GM12873 (cell line): Measurements from ENCODE around the gene LTBP3.

Experiments
- TF ChIP-seq, protein P1 (sequence below): IDR thresholded peaks from 2 replicates; pipeline ENCODE4 v1.5.1; 2012; ENCODE audit warnings: low read depth, mild to moderate bottlenecking, moderate library complexity, low read length, control low read depth; ENCODE audit not compliant: insufficient read depth; ENCODE audit errors: missing control alignments

The LTBP3 gene

DNA sequence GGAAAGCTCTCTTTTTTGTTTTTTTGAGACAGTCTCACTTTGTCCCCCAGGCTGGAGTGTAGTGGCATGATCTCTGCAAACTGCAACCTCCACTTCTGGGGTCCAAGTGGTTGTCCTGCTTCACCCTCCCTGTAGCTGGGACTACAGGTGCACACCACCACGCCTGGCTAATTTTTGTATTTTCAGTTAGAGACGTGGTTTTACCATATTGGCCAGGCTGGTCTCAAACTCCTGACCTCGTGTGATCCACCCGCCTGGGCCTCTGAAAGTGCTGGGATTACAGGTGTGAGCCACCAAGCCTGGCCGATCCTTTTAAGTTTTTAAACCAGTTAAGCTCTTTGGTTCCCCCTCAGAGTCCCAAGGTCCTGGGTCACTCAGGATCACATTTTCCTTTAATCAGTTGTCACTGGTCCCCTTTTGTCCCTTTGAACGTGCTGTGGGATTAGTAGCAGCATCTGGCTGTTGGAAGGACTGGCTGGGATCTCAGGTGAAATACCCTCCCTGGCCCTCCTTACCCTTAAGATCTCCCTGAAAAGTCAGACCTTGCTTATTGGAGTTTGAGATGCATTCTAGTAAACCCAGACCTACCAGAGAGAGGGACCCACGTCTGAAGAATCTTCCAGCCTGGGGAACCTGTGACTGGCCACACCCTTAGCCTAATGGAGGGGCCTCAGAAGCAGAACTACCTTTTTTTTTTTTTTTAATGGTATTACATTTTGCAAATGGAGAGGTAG, 51.2 kb downstream of the LTBP3 start:
- TF ChIP-seq, protein P1, sequence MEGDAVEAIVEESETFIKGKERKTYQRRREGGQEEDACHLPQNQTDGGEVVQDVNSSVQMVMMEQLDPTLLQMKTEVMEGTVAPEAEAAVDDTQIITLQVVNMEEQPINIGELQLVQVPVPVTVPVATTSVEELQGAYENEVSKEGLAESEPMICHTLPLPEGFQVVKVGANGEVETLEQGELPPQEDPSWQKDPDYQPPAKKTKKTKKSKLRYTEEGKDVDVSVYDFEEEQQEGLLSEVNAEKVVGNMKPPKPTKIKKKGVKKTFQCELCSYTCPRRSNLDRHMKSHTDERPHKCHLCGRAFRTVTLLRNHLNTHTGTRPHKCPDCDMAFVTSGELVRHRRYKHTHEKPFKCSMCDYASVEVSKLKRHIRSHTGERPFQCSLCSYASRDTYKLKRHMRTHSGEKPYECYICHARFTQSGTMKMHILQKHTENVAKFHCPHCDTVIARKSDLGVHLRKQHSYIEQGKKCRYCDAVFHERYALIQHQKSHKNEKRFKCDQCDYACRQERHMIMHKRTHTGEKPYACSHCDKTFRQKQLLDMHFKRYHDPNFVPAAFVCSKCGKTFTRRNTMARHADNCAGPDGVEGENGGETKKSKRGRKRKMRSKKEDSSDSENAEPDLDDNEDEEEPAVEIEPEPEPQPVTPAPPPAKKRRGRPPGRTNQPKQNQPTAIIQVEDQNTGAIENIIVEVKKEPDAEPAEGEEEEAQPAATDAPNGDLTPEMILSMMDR = no peak

DNA sequence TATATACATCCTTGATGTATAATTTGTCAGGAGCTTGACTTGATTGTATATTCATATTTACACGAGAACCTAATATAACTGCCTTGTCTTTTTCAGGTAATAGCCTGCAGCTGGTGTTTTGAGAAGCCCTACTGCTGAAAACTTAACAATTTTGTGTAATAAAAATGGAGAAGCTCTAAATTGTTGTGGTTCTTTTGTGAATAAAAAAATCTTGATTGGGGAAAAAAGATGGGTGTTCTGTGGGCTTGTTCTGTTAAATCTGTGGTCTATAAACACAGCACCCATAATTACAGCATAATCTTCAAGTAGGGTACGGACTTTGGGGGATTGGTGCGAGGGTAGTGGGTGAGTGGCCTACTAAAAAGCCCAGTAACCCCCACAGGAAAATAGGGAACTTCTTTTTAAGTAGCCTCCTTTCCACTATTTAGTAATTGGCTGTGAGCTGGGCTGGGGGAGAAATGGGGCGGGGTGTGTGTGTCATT, 51.8 kb downstream of the LTBP3 start:
- TF ChIP-seq, protein P1 = no peak

DNA sequence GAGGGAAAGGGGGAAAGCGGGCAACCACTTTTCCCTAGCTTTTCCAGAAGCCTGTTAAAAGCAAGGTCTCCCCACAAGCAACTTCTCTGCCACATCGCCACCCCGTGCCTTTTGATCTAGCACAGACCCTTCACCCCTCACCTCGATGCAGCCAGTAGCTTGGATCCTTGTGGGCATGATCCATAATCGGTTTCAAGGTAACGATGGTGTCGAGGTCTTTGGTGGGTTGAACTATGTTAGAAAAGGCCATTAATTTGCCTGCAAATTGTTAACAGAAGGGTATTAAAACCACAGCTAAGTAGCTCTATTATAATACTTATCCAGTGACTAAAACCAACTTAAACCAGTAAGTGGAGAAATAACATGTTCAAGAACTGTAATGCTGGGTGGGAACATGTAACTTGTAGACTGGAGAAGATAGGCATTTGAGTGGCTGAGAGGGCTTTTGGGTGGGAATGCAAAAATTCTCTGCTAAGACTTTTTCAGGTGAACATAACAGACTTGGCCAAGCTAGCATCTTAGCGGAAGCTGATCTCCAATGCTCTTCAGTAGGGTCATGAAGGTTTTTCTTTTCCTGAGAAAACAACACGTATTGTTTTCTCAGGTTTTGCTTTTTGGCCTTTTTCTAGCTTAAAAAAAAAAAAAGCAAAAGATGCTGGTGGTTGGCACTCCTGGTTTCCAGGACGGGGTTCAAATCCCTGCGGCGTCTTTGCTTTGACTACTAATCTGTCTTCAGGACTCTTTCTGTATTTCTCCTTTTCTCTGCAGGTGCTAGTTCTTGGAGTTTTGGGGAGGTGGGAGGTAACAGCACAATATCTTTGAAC, 52.5 kb downstream of the LTBP3 start:
- TF ChIP-seq, protein P1 = no peak

DNA sequence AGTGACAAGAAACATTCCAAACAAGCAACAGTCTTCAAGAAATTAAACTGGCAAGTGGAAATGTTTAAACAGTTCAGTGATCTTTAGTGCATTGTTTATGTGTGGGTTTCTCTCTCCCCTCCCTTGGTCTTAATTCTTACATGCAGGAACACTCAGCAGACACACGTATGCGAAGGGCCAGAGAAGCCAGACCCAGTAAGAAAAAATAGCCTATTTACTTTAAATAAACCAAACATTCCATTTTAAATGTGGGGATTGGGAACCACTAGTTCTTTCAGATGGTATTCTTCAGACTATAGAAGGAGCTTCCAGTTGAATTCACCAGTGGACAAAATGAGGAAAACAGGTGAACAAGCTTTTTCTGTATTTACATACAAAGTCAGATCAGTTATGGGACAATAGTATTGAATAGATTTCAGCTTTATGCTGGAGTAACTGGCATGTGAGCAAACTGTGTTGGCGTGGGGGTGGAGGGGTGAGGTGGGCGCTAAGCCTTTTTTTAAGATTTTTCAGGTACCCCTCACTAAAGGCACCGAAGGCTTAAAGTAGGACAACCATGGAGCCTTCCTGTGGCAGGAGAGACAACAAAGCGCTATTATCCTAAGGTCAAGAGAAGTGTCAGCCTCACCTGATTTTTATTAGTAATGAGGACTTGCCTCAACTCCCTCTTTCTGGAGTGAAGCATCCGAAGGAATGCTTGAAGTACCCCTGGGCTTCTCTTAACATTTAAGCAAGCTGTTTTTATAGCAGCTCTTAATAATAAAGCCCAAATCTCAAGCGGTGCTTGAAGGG, 53.3 kb downstream of the LTBP3 start:
- TF ChIP-seq, protein P1 = no peak

DNA sequence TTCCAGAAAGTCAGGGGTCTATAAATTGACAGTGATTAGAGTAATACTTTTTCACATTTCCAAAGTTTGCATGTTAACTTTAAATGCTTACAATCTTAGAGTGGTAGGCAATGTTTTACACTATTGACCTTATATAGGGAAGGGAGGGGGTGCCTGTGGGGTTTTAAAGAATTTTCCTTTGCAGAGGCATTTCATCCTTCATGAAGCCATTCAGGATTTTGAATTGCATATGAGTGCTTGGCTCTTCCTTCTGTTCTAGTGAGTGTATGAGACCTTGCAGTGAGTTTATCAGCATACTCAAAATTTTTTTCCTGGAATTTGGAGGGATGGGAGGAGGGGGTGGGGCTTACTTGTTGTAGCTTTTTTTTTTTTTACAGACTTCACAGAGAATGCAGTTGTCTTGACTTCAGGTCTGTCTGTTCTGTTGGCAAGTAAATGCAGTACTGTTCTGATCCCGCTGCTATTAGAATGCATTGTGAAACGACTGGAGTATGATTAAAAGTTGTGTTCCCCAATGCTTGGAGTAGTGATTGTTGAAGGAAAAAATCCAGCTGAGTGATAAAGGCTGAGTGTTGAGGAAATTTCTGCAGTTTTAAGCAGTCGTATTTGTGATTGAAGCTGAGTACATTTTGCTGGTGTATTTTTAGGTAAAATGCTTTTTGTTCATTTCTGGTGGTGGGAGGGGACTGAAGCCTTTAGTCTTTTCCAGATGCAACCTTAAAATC, 54.0 kb downstream of the LTBP3 start:
- TF ChIP-seq, protein P1 = no peak

DNA sequence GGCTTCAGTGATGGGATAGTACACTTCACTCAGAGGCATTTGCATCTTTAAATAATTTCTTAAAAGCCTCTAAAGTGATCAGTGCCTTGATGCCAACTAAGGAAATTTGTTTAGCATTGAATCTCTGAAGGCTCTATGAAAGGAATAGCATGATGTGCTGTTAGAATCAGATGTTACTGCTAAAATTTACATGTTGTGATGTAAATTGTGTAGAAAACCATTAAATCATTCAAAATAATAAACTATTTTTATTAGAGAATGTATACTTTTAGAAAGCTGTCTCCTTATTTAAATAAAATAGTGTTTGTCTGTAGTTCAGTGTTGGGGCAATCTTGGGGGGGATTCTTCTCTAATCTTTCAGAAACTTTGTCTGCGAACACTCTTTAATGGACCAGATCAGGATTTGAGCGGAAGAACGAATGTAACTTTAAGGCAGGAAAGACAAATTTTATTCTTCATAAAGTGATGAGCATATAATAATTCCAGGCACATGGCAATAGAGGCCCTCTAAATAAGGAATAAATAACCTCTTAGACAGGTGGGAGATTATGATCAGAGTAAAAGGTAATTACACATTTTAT, 54.7 kb downstream of the LTBP3 start:
- TF ChIP-seq, protein P1 = no peak
